Lung microvascular endothelial cell (primary cell): ENCODE measurements around the gene TSPAN17. TPM values are rescaled to one million over a fixed set of nuclear protein-coding genes. Genes with fewer than 3 reads are reported as not detected.
"Not testable (repeated sequence)": the region's sequence is repeated elsewhere in the genome, so short reads cannot be mapped to it uniquely, and the experiment has no call there.

Experiments
- DNase-seq, 2 donors: peaks; one replicate each; pipeline versions ENCODE4 v3.0.0 to v3.0.0-alpha.2; 2010; ENCODE audit warnings: low read depth in 2 of 2
- total RNA-seq: library from RNA; depleted of rRNA; stranded (reverse); fragments of >200 nt; gene quantifications from 2 replicates; pipeline ENCODE4 v1.2.1, GENCODE V29; 2014

TSPAN17 gene
- total RNA-seq, 1 donor from 2014 or later = 38.7 TPM

- no peak for DNase-seq
Observed at GRCh38 chr5:176679365-176680225, 32.3 kb downstream of the TSPAN17 start.

DNA sequence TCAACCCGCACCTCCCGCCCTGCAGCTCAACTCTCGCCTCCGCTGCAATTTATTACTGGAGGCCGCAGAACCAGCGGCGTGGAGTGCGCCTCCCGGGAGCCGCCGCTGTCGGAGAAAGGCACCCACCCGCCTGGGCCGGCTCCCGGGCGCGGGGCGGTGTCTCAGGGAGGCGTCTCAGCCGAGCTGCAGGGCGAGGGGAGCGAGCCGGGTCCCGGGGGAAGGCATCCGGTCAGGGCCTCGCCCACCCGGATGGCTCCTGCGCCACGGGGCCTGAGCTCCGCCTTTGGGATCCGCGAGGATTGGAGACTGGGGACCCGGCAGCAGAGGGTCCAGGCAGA is 32.9 kb downstream of the TSPAN17 start:
- no peak for DNase-seq

DNA sequence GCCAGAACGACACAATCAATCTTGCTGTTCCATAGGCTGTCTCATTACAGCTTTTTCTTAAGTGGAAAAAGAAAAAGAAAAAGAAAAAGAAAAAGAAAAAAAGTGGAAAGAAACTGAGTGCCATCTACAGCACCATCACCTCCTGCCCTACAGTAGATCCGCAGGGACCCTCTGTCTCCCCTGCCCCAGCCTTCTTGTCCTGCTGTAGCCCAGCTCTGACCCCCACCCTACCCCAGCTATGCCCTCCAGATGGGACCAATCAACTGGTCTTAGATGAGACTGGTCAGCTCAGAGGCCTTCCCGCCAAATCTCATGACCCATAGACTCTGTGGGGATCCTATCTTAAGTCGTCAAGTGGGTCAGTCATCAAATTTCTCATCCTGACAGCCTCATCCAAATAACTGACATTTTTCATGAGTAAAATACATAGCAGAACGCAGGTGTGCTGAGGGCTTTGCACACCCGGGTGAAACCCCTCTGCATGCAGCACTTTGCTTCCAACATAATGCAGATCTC is 34.8 kb downstream of the TSPAN17 start:
- DNase-seq = no peak

DNA sequence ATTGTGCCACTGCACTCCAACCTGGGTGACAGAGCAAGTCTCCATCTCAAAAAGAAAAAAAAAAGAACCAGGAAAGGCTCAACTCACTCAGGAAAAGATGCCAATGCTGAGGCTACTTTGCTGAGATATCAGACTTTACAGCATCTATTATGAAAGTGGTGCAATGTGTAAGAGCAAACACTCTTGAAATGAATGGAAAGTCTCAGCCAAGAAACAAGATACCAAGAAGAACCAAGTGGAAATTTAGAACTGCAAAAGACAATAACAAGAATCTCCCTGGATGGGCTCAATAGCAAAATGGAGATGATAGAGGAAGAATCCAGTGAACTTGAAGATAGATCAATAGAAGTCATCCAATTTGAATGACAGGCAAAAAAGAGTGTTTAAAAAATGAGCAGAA is 37.7 kb downstream of the TSPAN17 start:
- no peak for DNase-seq

GRCh38 chr5:176687247-176687646 is 40.0 kb downstream of the TSPAN17 start:
- no peak for DNase-seq

DNA sequence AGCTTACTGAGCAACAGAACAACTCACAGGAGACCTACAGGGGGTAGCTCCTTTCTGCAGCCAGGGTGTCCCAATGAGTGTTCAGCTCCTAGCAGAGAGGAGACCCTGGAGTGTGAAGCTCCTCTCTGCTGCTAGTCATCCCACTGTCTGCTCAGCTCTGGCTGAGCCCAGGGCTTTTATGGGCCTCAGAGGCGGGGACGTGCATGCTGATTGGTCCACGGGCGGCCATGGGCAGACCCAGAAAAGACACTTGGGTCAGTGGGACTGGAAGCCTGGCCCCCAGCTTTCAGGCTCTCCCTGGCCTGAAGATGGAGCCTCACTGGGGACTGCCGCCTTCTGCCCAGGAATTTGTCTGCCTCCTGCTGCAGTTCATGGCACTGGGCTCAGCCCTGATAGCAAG is 40.6 kb downstream of the TSPAN17 start:
- no peak for DNase-seq

GRCh38 chr5:176690911-176691310 is 43.6 kb downstream of the TSPAN17 start:
- DNase-seq = no peak

DNA sequence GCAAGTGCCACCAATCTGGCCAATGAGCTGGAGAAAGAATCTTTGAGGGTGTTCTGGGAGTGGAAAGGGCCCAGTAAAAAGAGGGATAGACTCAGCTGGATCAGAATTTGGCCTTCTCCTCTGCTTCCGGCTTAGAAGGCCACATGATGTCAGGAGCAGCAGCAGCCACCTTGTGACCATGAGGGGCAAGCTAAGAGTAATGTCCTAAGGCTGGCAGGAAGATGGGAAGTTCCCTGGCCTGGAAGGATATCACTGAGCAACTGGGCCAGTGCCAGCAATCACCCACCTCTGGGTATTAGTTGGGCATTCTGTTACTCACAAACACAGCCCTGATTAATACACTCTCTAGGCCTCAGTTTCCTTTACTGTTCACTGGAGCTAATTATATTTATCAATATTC is 44.2 kb downstream of the TSPAN17 start:
- no peak for DNase-seq

DNA sequence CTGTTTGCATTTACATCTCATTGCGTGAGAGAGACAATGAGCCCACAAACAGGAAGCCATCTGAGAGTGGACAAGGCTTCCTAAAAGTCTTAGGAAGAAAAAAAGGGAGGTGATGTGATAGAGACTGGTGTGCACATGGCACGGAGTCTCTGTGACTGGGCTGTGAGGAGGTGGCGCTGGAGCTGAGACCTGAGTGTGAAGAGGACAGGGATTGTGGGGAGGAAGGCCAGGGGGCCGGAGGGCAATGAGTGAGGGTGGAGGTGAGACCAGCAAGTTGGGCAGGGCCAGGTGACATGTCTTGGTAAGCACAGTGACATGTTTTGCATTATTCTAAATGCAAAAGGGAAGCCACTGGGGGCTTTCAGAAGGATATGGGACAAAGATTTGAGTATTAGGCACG is 45.0 kb downstream of the TSPAN17 start:
- DNase-seq = no peak

DNA sequence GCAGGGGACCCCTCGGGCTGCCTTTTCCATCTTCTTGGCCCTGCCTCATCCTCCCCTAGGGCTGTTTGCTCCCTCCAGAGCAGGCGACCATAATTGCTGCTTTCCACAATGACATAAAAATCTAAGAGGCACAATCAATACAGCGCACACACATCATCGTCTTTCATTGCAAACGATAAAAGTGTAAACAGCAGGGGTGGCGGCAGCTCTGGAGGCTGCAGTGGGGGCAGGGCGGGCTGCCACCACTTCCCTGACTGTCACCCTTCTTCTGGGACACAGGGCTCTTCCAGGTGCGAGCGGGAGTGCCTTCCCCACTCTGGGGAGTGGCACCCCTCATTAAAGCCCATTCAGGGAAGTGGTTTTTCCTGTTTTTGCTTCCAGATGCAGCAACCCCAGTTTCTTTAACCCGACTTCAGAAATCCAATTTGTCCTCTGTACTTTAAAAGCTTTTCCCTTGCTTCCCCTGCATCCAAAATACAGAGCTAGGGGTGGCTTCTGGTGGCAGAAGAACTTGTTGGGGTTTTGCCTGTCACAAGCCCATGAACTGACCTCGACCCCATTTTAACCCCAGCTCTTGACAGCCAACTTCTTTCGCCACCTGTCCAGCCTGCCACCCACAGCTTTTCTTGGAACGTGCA is 45.7 kb downstream of the TSPAN17 start:
- no peak for DNase-seq

GRCh38 chr5:176693477-176693851 is 46.2 kb downstream of the TSPAN17 start:
- DNase-seq = peak in 1 of 2 donors; percentile 12

GRCh38 chr5:176694146-176694545 is 46.9 kb downstream of the TSPAN17 start:
- DNase-seq = no peak

DNA sequence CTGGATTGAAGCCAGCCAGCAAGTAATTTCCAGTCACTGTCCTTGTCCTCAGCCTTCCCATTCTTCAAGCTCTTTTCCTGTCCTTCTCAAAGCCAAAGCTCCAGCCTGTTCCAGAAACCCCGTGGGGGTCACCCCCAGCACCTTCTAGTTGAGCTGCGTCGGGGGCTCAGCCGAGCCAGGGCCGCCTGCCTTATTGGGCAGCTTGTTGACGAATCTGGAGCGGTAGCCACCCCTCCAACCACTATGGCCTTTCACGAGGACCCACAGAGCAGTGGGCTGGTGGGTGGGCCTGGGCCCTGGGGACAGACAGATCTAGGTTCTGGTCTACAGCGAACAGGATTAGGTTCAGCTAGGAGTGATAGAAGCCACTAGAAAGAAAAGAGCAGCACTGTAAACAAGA is 47.3 kb downstream of the TSPAN17 start:
- DNase-seq = no peak

GRCh38 chr5:176695073-176695472 is 47.8 kb downstream of the TSPAN17 start:
- no peak for DNase-seq

- DNase-seq = no peak
Observed at GRCh38 chr5:176697267-176697933, 50.1 kb downstream of the TSPAN17 start.

- no peak for DNase-seq
Observed at GRCh38 chr5:176697934-176698538, 50.8 kb downstream of the TSPAN17 start.

DNA sequence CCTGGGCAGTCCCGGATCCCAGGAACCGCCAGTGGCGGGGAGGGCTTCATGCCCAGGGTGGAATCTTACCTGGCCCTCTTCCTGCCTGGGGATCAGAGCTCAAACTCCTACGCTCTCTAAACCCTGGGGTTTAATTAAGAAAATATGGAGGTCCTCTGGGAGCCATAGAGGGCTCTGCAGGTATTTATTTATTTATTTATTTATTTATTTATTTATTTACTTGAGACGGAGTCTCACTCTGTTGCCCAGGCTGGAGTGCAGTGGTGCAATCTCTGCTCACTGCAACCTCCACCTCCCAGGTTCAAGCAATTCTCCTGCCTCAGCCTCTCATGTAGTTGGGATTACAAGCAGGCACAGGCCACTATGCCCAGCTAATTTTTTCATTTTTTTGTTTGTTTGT is 52.2 kb downstream of the TSPAN17 start:
- DNase-seq = not testable (repeated sequence)

DNA sequence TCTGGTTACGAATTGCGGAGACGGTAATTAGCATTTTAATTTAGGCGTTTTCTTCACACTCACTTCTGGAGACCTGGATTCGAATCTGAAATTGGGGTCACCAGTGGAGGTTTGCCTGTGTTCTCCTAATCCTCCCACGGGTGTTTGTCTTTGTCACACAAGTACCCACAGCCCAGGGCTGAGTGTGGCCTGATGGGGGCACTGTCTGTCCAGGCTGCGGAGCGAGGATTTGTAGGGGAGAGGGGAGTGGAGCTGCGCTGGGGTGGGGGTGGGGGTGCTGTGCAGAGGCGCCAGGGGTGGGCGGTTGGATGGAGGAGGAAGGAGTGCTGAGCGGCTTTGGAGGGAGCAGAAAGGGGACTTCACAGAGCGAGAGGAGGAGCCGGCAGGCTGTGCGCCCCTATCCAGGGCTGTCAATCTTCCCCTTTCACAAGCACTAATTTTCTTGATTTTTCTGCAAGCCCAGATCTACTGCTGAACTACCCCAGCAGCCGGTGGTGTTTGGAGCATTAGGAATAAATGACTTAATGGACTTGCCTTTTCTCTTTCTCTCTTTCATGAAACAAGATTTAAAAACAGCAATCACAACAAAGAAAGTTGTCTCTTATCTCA is 53.1 kb downstream of the TSPAN17 start:
- peak; percentile 10 to 62 for DNase-seq

DNA sequence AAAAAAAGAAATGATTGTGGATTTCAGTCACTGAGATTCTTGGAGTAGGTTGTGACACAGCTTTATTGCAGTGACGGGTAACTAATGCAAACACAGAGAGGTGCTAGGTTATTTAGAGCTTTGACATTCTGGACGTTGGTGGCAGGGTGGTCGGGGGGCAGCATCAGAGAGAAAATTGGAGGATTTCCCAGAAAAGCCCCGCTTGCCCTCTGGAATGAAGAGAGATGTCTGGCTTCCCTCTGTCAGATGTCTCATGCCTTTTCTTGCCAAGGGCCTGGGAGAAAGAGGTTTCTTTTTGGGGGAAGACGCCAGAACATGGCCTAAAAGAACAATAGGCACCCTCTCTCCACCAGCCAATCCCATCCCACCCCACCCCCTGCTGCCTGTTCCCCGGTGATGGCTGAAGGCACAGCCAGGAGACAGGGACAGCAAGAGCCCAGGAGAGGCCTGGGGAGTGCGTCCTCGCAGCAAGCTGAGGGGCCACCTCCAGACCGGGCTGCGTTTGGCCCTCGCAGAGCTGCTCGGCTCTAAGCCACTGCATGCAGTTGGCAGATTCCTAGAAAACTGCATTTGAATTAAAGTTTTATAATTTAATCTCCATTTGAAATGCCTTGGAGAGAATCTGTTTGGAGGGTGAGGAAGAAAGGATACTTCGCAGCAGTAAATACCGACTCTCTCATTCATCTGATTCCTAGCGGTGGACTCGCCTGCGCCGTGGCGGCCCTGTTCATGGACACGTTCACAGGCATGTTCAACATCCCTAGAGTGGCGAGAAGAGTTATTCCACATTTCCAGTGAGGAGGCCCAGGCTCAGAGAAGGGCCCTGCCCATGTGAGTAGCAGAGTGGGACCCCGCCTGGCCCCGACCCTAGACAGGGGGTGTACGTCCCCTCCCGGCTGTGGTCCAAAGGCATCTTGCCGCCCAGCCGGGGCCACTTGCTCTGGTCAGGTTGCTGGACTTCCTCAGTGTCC is 55.7 kb downstream of the TSPAN17 start:
- DNase-seq = no peak

DNA sequence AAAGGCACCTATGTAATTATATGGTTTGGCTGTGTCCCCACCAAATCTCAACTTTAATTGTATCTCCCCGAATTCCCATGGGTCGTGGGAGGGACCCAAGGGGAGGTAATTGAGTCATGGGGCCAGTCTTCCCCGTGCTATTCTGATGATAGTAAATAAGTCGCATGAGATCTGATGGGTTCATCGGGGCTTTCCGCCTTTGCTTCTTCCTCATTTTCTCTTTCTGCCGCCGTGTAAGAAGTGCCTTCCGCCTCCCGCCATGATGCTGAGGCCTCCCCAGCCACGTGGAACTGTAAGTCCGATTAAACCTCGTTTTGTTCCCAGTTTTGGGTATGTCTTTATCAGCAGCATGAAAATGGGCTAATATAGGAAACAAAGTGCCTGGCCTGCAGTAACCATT is 56.6 kb downstream of the TSPAN17 start:
- DNase-seq = no peak
